Measurements from ENCODE around the gene DDX1. TPM values are rescaled to one million over a fixed set of nuclear protein-coding genes. Genes with fewer than 3 reads are reported as not detected.

DDX1 gene
- total and polyA plus RNA-seq, 10 of the 15 experiments (the other 5 are each of a cell fraction or from before 2014, with no cell fraction given) = 53.2 to 134 (median 85.6) TPM

GRCh38 chr2:15639323-15640251 lies 47.9 kb downstream of the DDX1 start:
- Histone ChIP-seq H3K9me3 (replicated peaks; ENCODE audit: control insufficient read depth, insufficient read depth, low read length) (no peaks in the 10 kb centered on the region), H3K27me3 (replicated peaks in 1 of 2; ENCODE audit: control insufficient read depth in 2 of 2, insufficient read depth in 2 of 2, low read length in 1 of 2) (no peaks in the 10 kb centered on the region), H3K79me2 (ENCODE audit: control insufficient read depth, insufficient read depth, low read length) (no peaks in the 10 kb centered on the region), H4K20me1 (ENCODE audit: control insufficient read depth, insufficient read depth) (no peaks in the 10 kb centered on the region), H3K9ac (ENCODE audit: control insufficient read depth, insufficient read depth, low read length) (no peak overlapping the region), H3K4me1 (ENCODE audit: control insufficient read depth, insufficient read depth, low read length) (no peaks in the 10 kb centered on the region), H3K4me2 (ENCODE audit: control insufficient read depth, insufficient read depth) (no peak overlapping the region), H2AFZ (ENCODE audit: control insufficient read depth, low read depth, low read length) (no peak overlapping the region), H3K27ac (ENCODE audit: control insufficient read depth, insufficient read depth) (no peak overlapping the region), H3K36me3 (ENCODE audit: control insufficient read depth in 2 of 2, insufficient read depth in 2 of 2, low read length in 1 of 2) (peaks cover 0 to 7% of the 10 kb centered on the region in 2 experiments; a peak in 3 of 4 replicates), H3K4me3 (no peak overlapping the region)
- in situ Hi-C loops (cut with MboI) = loop anchor here (10.0 kb wide), 3 partner anchors 645 to 1115 kb away; no protein-coding TSS in a partner anchor
- DNase-seq (ENCODE audit: low read depth, low spot score) (no peak), FAIRE-seq (no peak), ATAC-seq (no peak)
- ChIA-PET RAD21 (ENCODE audit: unreplicated experiment) (no interaction called here), SMC1A (ENCODE audit: uncharacterized antibody, unreplicated experiment) (interaction anchor here (0.9 kb wide), 1 partner anchor 9 kb away, joined by 3 read pairs; no protein-coding TSS in a partner anchor), CTCF (interaction anchor here (3.4 kb wide), 1 partner anchor 10 kb away, joined by 11 read pairs; no protein-coding TSS in a partner anchor), POLR2A (no interaction called here)
- BruUV-seq (replicated peaks) = no TSS peak
- TF ChIP-seq KLF5 (IDR thresholded peaks at IDR 0.05; ENCODE audit: partially characterized antibody) (no peak), PAX8 (IDR thresholded peaks at IDR 0.05) (no peak), EGR1 (IDR thresholded peaks at IDR 0.05; ENCODE audit: borderline replicate concordance in 1 of 2, low read depth in 2 of 2, low read length in 2 of 2) (no peak), POLR2AphosphoS2 (IDR thresholded peaks at IDR 0.05; ENCODE audit: low read depth, low read length) (no peak), ESRRA (IDR thresholded peaks at IDR 0.05; ENCODE audit: low read length) (no peak), SMAD5 (IDR thresholded peaks at IDR 0.05; ENCODE audit: low read depth) (no peak), SKIL (IDR thresholded peaks at IDR 0.05; ENCODE audit: low read depth, poor library complexity, severe bottlenecking) (no peak), MAX (IDR thresholded peaks at IDR 0.05; ENCODE audit: low read depth, low read length) (no peak), IRF5 (IDR thresholded peaks at IDR 0.05; ENCODE audit: borderline replicate concordance) (no peak), BHLHE40 (IDR thresholded peaks at IDR 0.05; ENCODE audit: borderline replicate concordance in 1 of 2, low read depth in 2 of 2, low read length in 1 of 2) (no peak), CREM (IDR thresholded peaks at IDR 0.05; ENCODE audit: low read depth) (no peak)
- WGBS (ENCODE audit: insufficient coverage, insufficient replicate concordance, low lambda C conversion rate, missing lambda C conversion rate) = 81% methylated on average over 12 of the region's 12 CpGs
- intact Hi-C loops (cut with micrococcal nuclease; ENCODE audit: unreplicated experiment) = loop anchor here (5.0 kb wide), 2 partner anchors 578 to 868 kb away; no protein-coding TSS in a partner anchor
